Measurements from ENCODE around the gene PLAC1. TPM values are rescaled to one million over a fixed set of nuclear protein-coding genes. Genes with fewer than 3 reads are reported as not detected.

PLAC1 gene
- total and polyA plus RNA-seq, 2 of the 13 experiments (the other 11 are each of a cell fraction or from before 2014, with no cell fraction given): 0.40 to 2.7 TPM

DNA sequence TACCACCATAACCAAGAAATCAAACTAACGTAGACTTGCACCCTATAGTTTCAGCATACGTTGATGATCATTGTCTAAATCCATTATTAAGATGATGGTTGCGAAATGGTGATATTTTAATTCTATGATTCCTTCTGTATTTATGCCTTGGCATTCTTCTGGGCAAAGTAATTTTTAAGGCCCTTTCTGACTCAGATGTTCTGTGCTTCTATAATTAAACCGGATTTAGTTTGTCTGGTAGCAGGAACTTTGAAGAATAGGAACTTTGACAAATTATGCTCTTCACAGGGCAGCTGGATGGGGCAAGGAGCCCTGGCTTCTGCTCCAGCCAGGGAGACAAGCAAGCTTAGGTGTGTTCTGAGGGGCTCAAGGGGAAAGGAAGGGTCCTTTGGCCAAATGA is 23.8 kb upstream of the PLAC1 start (continued):
- no peak for TF ChIP-seq FLYWCH1 (CRISPR knock-in tag; IDR thresholded peaks at IDR 0.05)
- TF ChIP-seq SKI (IDR thresholded peaks at IDR 0.05; ENCODE audit: partially characterized antibody): no peak
- TF ChIP-seq ZNF598 (CRISPR knock-in tag; IDR thresholded peaks at IDR 0.05; ENCODE audit: borderline replicate concordance): no peak
- no peak for TF ChIP-seq DNMT3B (CRISPR knock-in tag; conservative IDR thresholded peaks at IDR 0.05)
- TF ChIP-seq ZNF713 (CRISPR knock-in tag; IDR thresholded peaks at IDR 0.05): no peak
- no peak for TF ChIP-seq SMAD3 (CRISPR knock-in tag; IDR thresholded peaks at IDR 0.05)
- no peak for TF ChIP-seq ZNF75D (CRISPR knock-in tag; IDR thresholded peaks at IDR 0.05; ENCODE audit: borderline replicate concordance)
- no peak for TF ChIP-seq RNF219 (CRISPR knock-in tag; IDR thresholded peaks at IDR 0.05)

- 48% methylated on average over 3 of the region's 3 CpGs for WGBS (ENCODE audit: low lambda C conversion rate)
- Histone ChIP-seq H3K27me3 (ENCODE audit: control insufficient read depth in 1 of 2, insufficient read depth in 2 of 2, low read length in 2 of 2) (no peaks in the 10 kb centered on the region), H3K79me2 (ENCODE audit: insufficient read depth, low read length) (no peaks in the 10 kb centered on the region), H3K27ac (ENCODE audit: extremely low read length, insufficient read depth, low read length) (no peak overlapping the region), H4K20me1 (ENCODE audit: insufficient read depth, low read length) (no peaks in the 10 kb centered on the region), H3K4me2 (ENCODE audit: low read depth, low read length) (no peak overlapping the region), H3K36me3 (replicated peaks in 1 of 2; ENCODE audit: control insufficient read depth in 1 of 2, insufficient read depth in 2 of 2, low read length in 2 of 2) (no peaks in the 10 kb centered on the region), H3K4me1 (ENCODE audit: insufficient read depth, low read length) (no peaks in the 10 kb centered on the region), H3K9ac (ENCODE audit: insufficient read depth, low read depth, low read length) (no peak overlapping the region), H3K4me3 (replicated peaks in 1 of 3; ENCODE audit: insufficient read depth in 1 of 3, low read depth in 2 of 3, low read length in 3 of 3) (no peak overlapping the region), H2AFZ (ENCODE audit: low read length) (no peak overlapping the region), H3K9me3 (ENCODE audit: low read length) (no peaks in the 10 kb centered on the region)
- POLR2A ChIA-PET: no interaction called here
- BruUV-seq (replicated peaks): no TSS peak
- no peak for DNase-seq (ENCODE audit: low spot score)
- no peak for ATAC-seq
- intact Hi-C loops (cut with micrococcal nuclease; ENCODE audit: unreplicated experiment): no loop called here
- CTCF ChIA-PET (ENCODE audit: low intra/inter-chr PET ratio, low total read pairs): no interaction called here
- in situ Hi-C loops (cut with HindIII; ENCODE audit: extremely low pct_ligation_motif_present, low pct_unique_long_range_greater_than_20kb): no loop called here
- FAIRE-seq: no peak
- no peak for TF ChIP-seq JARID2 (CRISPR knock-in tag; IDR thresholded peaks at IDR 0.05; ENCODE audit: insufficient replicate concordance)
- TF ChIP-seq DMAP1 (CRISPR knock-in tag; IDR thresholded peaks at IDR 0.05): no peak
- TF ChIP-seq ZBTB8A (CRISPR knock-in tag; IDR thresholded peaks at IDR 0.05; ENCODE audit: borderline replicate concordance, low read depth): no peak
- no peak for TF ChIP-seq MXD3 (CRISPR knock-in tag; IDR thresholded peaks at IDR 0.05)
- TF ChIP-seq ZNF709 (CRISPR knock-in tag; IDR thresholded peaks at IDR 0.05): no peak
- no peak for TF ChIP-seq ZNF644 (CRISPR knock-in tag; IDR thresholded peaks at IDR 0.05; ENCODE audit: low read depth)
- TF ChIP-seq IRF9 (CRISPR knock-in tag; IDR thresholded peaks at IDR 0.05; ENCODE audit: borderline replicate concordance): no peak
- TF ChIP-seq ZFP37 (CRISPR knock-in tag; IDR thresholded peaks at IDR 0.05; ENCODE audit: borderline replicate concordance): no peak
- no peak for TF ChIP-seq ZNF354B (CRISPR knock-in tag; IDR thresholded peaks at IDR 0.05)
- TF ChIP-seq KDM1A (CRISPR knock-in tag; IDR thresholded peaks at IDR 0.05): no peak
- TF ChIP-seq RCOR2 (CRISPR knock-in tag; IDR thresholded peaks at IDR 0.05): no peak
- no peak for TF ChIP-seq ZNF256 (CRISPR knock-in tag; conservative IDR thresholded peaks at IDR 0.05)
- TF ChIP-seq REXO4 (CRISPR knock-in tag; IDR thresholded peaks at IDR 0.05; ENCODE audit: borderline replicate concordance): no peak
- TF ChIP-seq, protein P1, sequence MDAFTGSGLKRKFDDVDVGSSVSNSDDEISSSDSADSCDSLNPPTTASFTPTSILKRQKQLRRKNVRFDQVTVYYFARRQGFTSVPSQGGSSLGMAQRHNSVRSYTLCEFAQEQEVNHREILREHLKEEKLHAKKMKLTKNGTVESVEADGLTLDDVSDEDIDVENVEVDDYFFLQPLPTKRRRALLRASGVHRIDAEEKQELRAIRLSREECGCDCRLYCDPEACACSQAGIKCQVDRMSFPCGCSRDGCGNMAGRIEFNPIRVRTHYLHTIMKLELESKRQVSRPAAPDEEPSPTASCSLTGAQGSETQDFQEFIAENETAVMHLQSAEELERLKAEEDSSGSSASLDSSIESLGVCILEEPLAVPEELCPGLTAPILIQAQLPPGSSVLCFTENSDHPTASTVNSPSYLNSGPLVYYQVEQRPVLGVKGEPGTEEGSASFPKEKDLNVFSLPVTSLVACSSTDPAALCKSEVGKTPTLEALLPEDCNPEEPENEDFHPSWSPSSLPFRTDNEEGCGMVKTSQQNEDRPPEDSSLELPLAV (CRISPR knock-in tag; conservative IDR thresholded peaks at IDR 0.05; ENCODE audit: low read depth): no peak
Observed at GRCh38 chrX:134679644-134680043, 21.4 kb upstream of the PLAC1 start.

Measured in HepG2 (cell line).